Thoracic aorta (tissue), 2 donors: Measurements from ENCODE around the gene PITRM1. TPM values are rescaled to one million over a fixed set of nuclear protein-coding genes. Genes with fewer than 3 reads are reported as not detected.

Source experiments
- ATAC-seq: fragments of 150-250 bp; one replicate; pipeline ENCODE4 v1.8.0; 2017; ENCODE audit warnings: low read depth; ENCODE audit not compliant: insufficient number of reproducible peaks, low FRiP score
- DNase-seq: peaks from one replicate; pipeline ENCODE4 v3.0.0-alpha.2; 2020; ENCODE audit warnings: low spot score
- H3K27ac ChIP-seq, 2 donors: fragments of 200-600 bp; sonication (generic); 1 replicate in 1 of 2; 2 replicates in 1 of 2; pipeline ENCODE4 v1.5.1; 2016; ENCODE audit warnings: mild to moderate bottlenecking in 2 of 2, moderate library complexity in 2 of 2
- H3K27me3 ChIP-seq: fragments of 200-600 bp; sonication (generic); replicated peaks from 2 replicates; pipeline ENCODE4 v1.6.0; 2016; ENCODE audit warnings: mild to moderate bottlenecking; ENCODE audit not compliant: insufficient read depth
- H3K36me3 ChIP-seq: fragments of 200-600 bp; sonication (generic); one replicate; pipeline ENCODE4 v1.5.1; 2016
- H3K4me1 ChIP-seq, 2 donors: fragments of 200-600 bp; sonication (generic); 1 replicate in 1 of 2; 2 replicates in 1 of 2; pipeline versions ENCODE4 v1.5.1 to v1.6.0; 2016; ENCODE audit warnings: low read depth in 2 of 2, mild to moderate bottlenecking in 1 of 2; ENCODE audit not compliant: control insufficient read depth in 1 of 2
- H3K4me3 ChIP-seq: fragments of 200-600 bp; sonication (generic); 2 replicates; pipeline ENCODE4 v1.5.1; 2016; ENCODE audit warnings: mild to moderate bottlenecking
- H3K9me3 ChIP-seq: fragments of 200-600 bp; sonication (generic); 2 replicates; pipeline ENCODE4 v1.5.1; 2016
- CTCF ChIP-seq: fragments of 200-600 bp; sonication (generic); IDR thresholded peaks from one replicate; pipeline ENCODE4 v1.5.1; 2019; ENCODE audit warnings: antibody characterized with exemption
- total RNA-seq, 2 donors: library from RNA; depleted of rRNA; stranded (reverse); fragments of >200 nt; gene quantifications; one replicate each; pipeline versions ENCODE4 v1.1.0 to v1.2.3, GENCODE V29; 2016

Gene PITRM1
- total RNA-seq, 2 donors from 2014 or later: 104 to 125 TPM

GRCh38 chr10:3208481-3209406 is 36.2 kb upstream of the PITRM1 start:
- DNase-seq: no peak
- Histone ChIP-seq H3K9me3 (no peaks in the 10 kb centered on the region), H3K27ac (no peak overlapping the region), H3K27me3 (no peaks in the 10 kb centered on the region), H3K36me3 (no peaks in the 10 kb centered on the region), H3K4me3 (no peak overlapping the region), H3K4me1 (no peaks in the 10 kb centered on the region)
- ATAC-seq: no peak
- TF ChIP-seq CTCF: no peak

GRCh38 chr10:3207351-3207750 is 34.8 kb upstream of the PITRM1 start:
- DNase-seq (no peak), ATAC-seq (no peak)
- Histone ChIP-seq H3K27me3 (no peaks in the 10 kb centered on the region), H3K4me3 (no peak overlapping the region), H3K27ac (no peak overlapping the region), H3K4me1 (no peaks in the 10 kb centered on the region), H3K36me3 (no peaks in the 10 kb centered on the region), H3K9me3 (no peaks in the 10 kb centered on the region)
- TF ChIP-seq CTCF: no peak

GRCh38 chr10:3206511-3207157 is 34.1 kb upstream of the PITRM1 start:
- ATAC-seq: no peak

GRCh38 chr10:3203972-3204371 is 31.4 kb upstream of the PITRM1 start:
- DNase-seq (no peak), ATAC-seq (no peak)
- TF ChIP-seq CTCF: no peak
- H3K27me3 ChIP-seq: no peaks in the 10 kb centered on the region
- no peaks in the 10 kb centered on the region for H3K9me3 ChIP-seq
- no peaks in the 10 kb centered on the region for H3K4me1 ChIP-seq
- H3K36me3 ChIP-seq: no peaks in the 10 kb centered on the region
- H3K4me3 ChIP-seq: no peak overlapping the region
- H3K27ac ChIP-seq: no peak overlapping the region

More at GRCh38 chr10:3206511-3207157, 34.1 kb upstream of the PITRM1 start:
- no peak for TF ChIP-seq CTCF
- DNase-seq: no peak
- no peaks in the 10 kb centered on the region for H3K4me1 ChIP-seq
- H3K27me3 ChIP-seq: no peaks in the 10 kb centered on the region
- H3K9me3 ChIP-seq: no peaks in the 10 kb centered on the region
- H3K27ac ChIP-seq: no peak overlapping the region
- H3K4me3 ChIP-seq: no peak overlapping the region
- no peaks in the 10 kb centered on the region for H3K36me3 ChIP-seq

GRCh38 chr10:3203016-3203811 is 30.6 kb upstream of the PITRM1 start:
- no peak for ATAC-seq
- Histone ChIP-seq H3K9me3 (no peaks in the 10 kb centered on the region), H3K36me3 (no peaks in the 10 kb centered on the region), H3K27me3 (no peaks in the 10 kb centered on the region), H3K27ac (no peak overlapping the region), H3K4me1 (no peaks in the 10 kb centered on the region), H3K4me3 (no peak overlapping the region)
- DNase-seq: no peak
- no peak for TF ChIP-seq CTCF
